COLO668 (cell line): Measurements from ENCODE around the gene IL12RB2.

Source experiments
- DNase-seq: peaks from one replicate; lab custom pipeline; 2025; ENCODE audit not compliant: unreplicated experiment; lab: John Stamatoyannopoulos, UW

Gene IL12RB2

GRCh38 chr1:67346982-67347381 lies 39.3 kb downstream of the IL12RB2 start:
- DNase-seq = no peak

GRCh38 chr1:67347688-67348472 lies 40.2 kb downstream of the IL12RB2 start:
- DNase-seq = peak; percentile 37

- DNase-seq = no peak
These were observed 41.0 kb downstream of the IL12RB2 start for GRCh38 chr1:67348586-67349252.

- no peak for DNase-seq
These were observed 43.1 kb downstream of the IL12RB2 start for GRCh38 chr1:67350783-67351182.

- no peak for DNase-seq
These were observed 44.5 kb downstream of the IL12RB2 start for GRCh38 chr1:67352211-67352610.

GRCh38 chr1:67355745-67356424 lies 48.2 kb downstream of the IL12RB2 start:
- no peak for DNase-seq

GRCh38 chr1:67359592-67359991 lies 51.9 kb downstream of the IL12RB2 start:
- no peak for DNase-seq

GRCh38 chr1:67361641-67362040 lies 54.0 kb downstream of the IL12RB2 start:
- DNase-seq = no peak

- peak; percentile 83 for DNase-seq
These were observed 59.8 kb downstream of the IL12RB2 start for GRCh38 chr1:67367370-67368045.

- no peak for DNase-seq
These were observed 60.4 kb downstream of the IL12RB2 start for GRCh38 chr1:67368046-67368514.

- no peak for DNase-seq
These were observed 63.4 kb downstream of the IL12RB2 start for GRCh38 chr1:67371043-67371442.

GRCh38 chr1:67371681-67372080 lies 64.0 kb downstream of the IL12RB2 start:
- DNase-seq = no peak

- no peak for DNase-seq
These were observed 64.5 kb downstream of the IL12RB2 start for GRCh38 chr1:67372136-67372535.

GRCh38 chr1:67372898-67373297 lies 65.2 kb downstream of the IL12RB2 start:
- DNase-seq = no peak

- no peak for DNase-seq
These were observed 68.7 kb downstream of the IL12RB2 start for GRCh38 chr1:67376381-67376780.

- DNase-seq = no peak
These were observed 69.6 kb downstream of the IL12RB2 start for GRCh38 chr1:67377253-67377652.

- DNase-seq = no peak
These were observed 73.5 kb downstream of the IL12RB2 start for GRCh38 chr1:67381154-67381553.

GRCh38 chr1:67382292-67382691 lies 74.6 kb downstream of the IL12RB2 start:
- no peak for DNase-seq

- DNase-seq = no peak
These were observed 76.4 kb downstream of the IL12RB2 start for GRCh38 chr1:67383999-67384638.

GRCh38 chr1:67390041-67390887 lies 82.6 kb downstream of the IL12RB2 start:
- no peak for DNase-seq
